Progenitor cell of endocrine pancreas (in vitro differentiated cells): ENCODE data around the gene ITFG2. TPM values are rescaled to one million over a fixed set of nuclear protein-coding genes. Genes with fewer than 3 reads are reported as not detected.

Experiments used
- DNase-seq: peaks from one replicate; pipeline ENCODE4 v3.0.0; 2021; ENCODE audit warnings: low spot score; ENCODE audit not compliant: unreplicated experiment
- H3K27ac Mint-ChIP-seq: 2 replicates; pipeline ENCODE4 v1.8.0; 2021; ENCODE audit warnings: mild to moderate bottlenecking, moderate library complexity, mixed read lengths
- H3K27me3 Mint-ChIP-seq: 2 replicates; pipeline ENCODE4 v1.8.0; 2021; ENCODE audit warnings: mixed read lengths
- H3K36me3 Mint-ChIP-seq: 2 replicates; pipeline ENCODE4 v1.8.0; 2022; ENCODE audit warnings: mixed read lengths; ENCODE audit not compliant: insufficient read depth
- H3K4me1 Mint-ChIP-seq: 2 replicates; pipeline ENCODE4 v1.8.0; 2021; ENCODE audit warnings: low read depth, mixed read lengths
- H3K4me3 Mint-ChIP-seq: 2 replicates; pipeline ENCODE4 v1.8.0; 2021; ENCODE audit warnings: low read depth, mild to moderate bottlenecking, moderate library complexity, mixed read lengths
- H3K9me3 Mint-ChIP-seq: 2 replicates; pipeline ENCODE4 v1.8.0; 2021; ENCODE audit warnings: low read depth, mixed read lengths
- CTCF ChIP-seq: fragments of 200-600 bp; sonication (generic); IDR thresholded peaks from one replicate; pipeline ENCODE4 v1.5.0; 2021; ENCODE audit warnings: antibody characterized with exemption, mild to moderate bottlenecking; ENCODE audit not compliant: unreplicated experiment
- total RNA-seq: library from RNA; stranded (reverse); gene quantifications from 2 replicates; pipeline ENCODE4 v1.2.1, GENCODE V29; 2021

Gene ITFG2
- total RNA-seq, 1 donor from 2014 or later, result 85.3 TPM

- no peaks in the 10 kb centered on the region for H3K4me1 Mint-ChIP-seq
- TF ChIP-seq CTCF, result no peak
- H3K4me3 Mint-ChIP-seq, result no peak overlapping the region
- DNase-seq, result no peak
- no peaks in the 10 kb centered on the region for H3K36me3 Mint-ChIP-seq
- H3K27me3 Mint-ChIP-seq, result peaks cover 88% of the 10 kb centered on the region
- no peaks in the 10 kb centered on the region for H3K9me3 Mint-ChIP-seq
- H3K27ac Mint-ChIP-seq, result no peak overlapping the region
Observed at GRCh38 chr12:2776129-2776806, 36.2 kb upstream of the ITFG2 start.

GRCh38 chr12:2779281-2779680 is 33.2 kb upstream of the ITFG2 start:
- H3K4me3 Mint-ChIP-seq, result no peak overlapping the region
- peaks cover 89% of the 10 kb centered on the region for H3K27me3 Mint-ChIP-seq
- H3K36me3 Mint-ChIP-seq, result no peaks in the 10 kb centered on the region
- no peak for DNase-seq
- H3K9me3 Mint-ChIP-seq, result no peaks in the 10 kb centered on the region
- no peak overlapping the region for H3K27ac Mint-ChIP-seq
- TF ChIP-seq CTCF, result no peak
- peaks cover 5% of the 10 kb centered on the region for H3K4me1 Mint-ChIP-seq

GRCh38 chr12:2783936-2784600 is 28.4 kb upstream of the ITFG2 start:
- Mint-ChIP-seq H3K27me3 (peaks cover 68% of the 10 kb centered on the region), H3K9me3 (no peaks in the 10 kb centered on the region), H3K36me3 (no peaks in the 10 kb centered on the region), H3K27ac (no peak overlapping the region), H3K4me1 (peaks cover 18% of the 10 kb centered on the region), H3K4me3 (no peak overlapping the region)
- peak; percentile 59 for DNase-seq
- TF ChIP-seq CTCF, result peak; percentile 97

GRCh38 chr12:2785017-2785416 is 27.5 kb upstream of the ITFG2 start:
- TF ChIP-seq CTCF, result no peak
- Mint-ChIP-seq H3K4me3 (no peak overlapping the region), H3K4me1 (peaks cover 18% of the 10 kb centered on the region), H3K27me3 (peaks cover 71% of the 10 kb centered on the region), H3K27ac (peak overlapping the region; percentile 0), H3K36me3 (no peaks in the 10 kb centered on the region), H3K9me3 (no peaks in the 10 kb centered on the region)
- no peak for DNase-seq

- Mint-ChIP-seq H3K4me1 (peaks cover 1% of the 10 kb centered on the region), H3K36me3 (no peaks in the 10 kb centered on the region), H3K4me3 (no peak overlapping the region), H3K9me3 (no peaks in the 10 kb centered on the region), H3K27me3 (peaks cover 65% of the 10 kb centered on the region), H3K27ac (no peak overlapping the region)
- TF ChIP-seq CTCF, result no peak
- no peak for DNase-seq
Observed at GRCh38 chr12:2791089-2791488, 21.4 kb upstream of the ITFG2 start.
